Trophoblast cell (in vitro differentiated cells and primary cell): ENCODE results near the gene IRAK3.

Experiments
- DNase-seq, 2 donors: peaks; one replicate each; pipeline ENCODE4 v3.0.0-alpha.2; 2016
- H2AFZ ChIP-seq: 2 replicates; pipeline ENCODE4 v1.6.1; 2013; ENCODE audit warnings: low read length, moderate library complexity, mild to moderate bottlenecking; ENCODE audit not compliant: insufficient read depth, poor library complexity
- H2AK5ac ChIP-seq: 2 replicates; pipeline ENCODE4 v1.6.1; 2013; ENCODE audit warnings: mild to moderate bottlenecking, low read length
- H2BK120ac ChIP-seq: 2 replicates; pipeline ENCODE4 v1.6.1; 2013; ENCODE audit warnings: low read length, mild to moderate bottlenecking, moderate library complexity; ENCODE audit not compliant: insufficient read depth, poor library complexity
- H2BK12ac ChIP-seq: 2 replicates; pipeline ENCODE4 v1.6.1; 2013; ENCODE audit warnings: mild to moderate bottlenecking, low read length, moderate library complexity
- H2BK5ac ChIP-seq: 2 replicates; pipeline ENCODE4 v1.6.1; 2013; ENCODE audit warnings: low read length, low read depth, moderate library complexity, mild to moderate bottlenecking; ENCODE audit not compliant: poor library complexity
- H3K14ac ChIP-seq: 2 replicates; pipeline ENCODE4 v1.6.1; 2013; ENCODE audit warnings: mild to moderate bottlenecking, low read length
- H3K18ac ChIP-seq: 2 replicates; pipeline ENCODE4 v1.6.1; 2013; ENCODE audit warnings: mild to moderate bottlenecking, low read length
- H3K23ac ChIP-seq: 2 replicates; pipeline ENCODE4 v1.6.1; 2013; ENCODE audit warnings: low read length
- H3K27ac ChIP-seq: 2 replicates; pipeline ENCODE4 v1.5.1; 2013; ENCODE audit warnings: low read depth, mild to moderate bottlenecking, inconsistent platforms, low read length, moderate library complexity
- H3K27me3 ChIP-seq: 2 replicates; pipeline ENCODE4 v1.6.1; 2013; ENCODE audit warnings: inconsistent platforms, mild to moderate bottlenecking, low read length, moderate library complexity; ENCODE audit not compliant: insufficient read depth
- H3K36me3 ChIP-seq, 2 experiments: 1 replicate in 1 of 2; 2 replicates in 1 of 2; pipeline ENCODE4 v1.6.1; 2013; ENCODE audit warnings: low read length in 2 of 2, mild to moderate bottlenecking in 2 of 2, moderate library complexity in 1 of 2; ENCODE audit not compliant: insufficient read depth in 2 of 2, control insufficient read depth in 1 of 2
- H3K4ac ChIP-seq: 2 replicates; pipeline ENCODE4 v1.6.1; 2013; ENCODE audit warnings: low read depth, mild to moderate bottlenecking, low read length, moderate library complexity
- H3K4me1 ChIP-seq, 2 experiments: 1 replicate in 1 of 2; 2 replicates in 1 of 2; pipeline ENCODE4 v1.6.1; 2013; ENCODE audit warnings: low read length in 2 of 2, mild to moderate bottlenecking in 2 of 2, moderate library complexity in 1 of 2; ENCODE audit not compliant: insufficient read depth in 2 of 2, control insufficient read depth in 1 of 2
- H3K4me2 ChIP-seq: 2 replicates; pipeline ENCODE4 v1.6.1; 2013; ENCODE audit warnings: inconsistent platforms, mild to moderate bottlenecking, low read length, moderate library complexity
- H3K4me3 ChIP-seq: 2 replicates; pipeline ENCODE4 v1.5.1; 2013; ENCODE audit warnings: mild to moderate bottlenecking, low read depth, low read length, inconsistent platforms
- H3K79me1 ChIP-seq: one replicate; pipeline ENCODE4 v1.6.1; 2013; ENCODE audit warnings: low read length
- H3K79me2 ChIP-seq: 2 replicates; pipeline ENCODE4 v1.6.1; 2013; ENCODE audit warnings: low read length, mild to moderate bottlenecking; ENCODE audit not compliant: control insufficient read depth, insufficient read depth, poor library complexity
- H3K9ac ChIP-seq: 2 replicates; pipeline ENCODE4 v1.6.1; 2013; ENCODE audit warnings: mild to moderate bottlenecking, low read length
- H3K9me3 ChIP-seq: 2 replicates; pipeline ENCODE4 v1.6.1; 2013; ENCODE audit warnings: low read depth, mild to moderate bottlenecking, control low read depth, inconsistent platforms, low read length; ENCODE audit not compliant: insufficient read depth
- H4K12ac ChIP-seq: 2 replicates; pipeline ENCODE4 v1.6.1; 2013; ENCODE audit warnings: low read depth, mild to moderate bottlenecking, low read length, moderate library complexity
- H4K8ac ChIP-seq: 2 replicates; pipeline ENCODE4 v1.6.1; 2013; ENCODE audit warnings: low read depth, mild to moderate bottlenecking, low read length, moderate library complexity
- H4K91ac ChIP-seq: one replicate; pipeline ENCODE4 v1.6.1; 2013; ENCODE audit warnings: low read depth, mild to moderate bottlenecking, low read length, moderate library complexity
- WGBS: extraction: QIAGEN DNeasy Blood & Tissue Kit; methylation state at CpG from one replicate; pipeline ENCODE4 v1.1.7; 2013; ENCODE audit warnings: missing lambda C conversion rate; ENCODE audit not compliant: insufficient read length, insufficient coverage; ENCODE audit errors: extremely low coverage; 5-methylcytosine and 5-hydroxymethylcytosine counted together

IRAK3 gene

GRCh38 chr12:66162701-66163100 is 26.3 kb upstream of the IRAK3 start:
- no peak overlapping the region for H4K8ac ChIP-seq
- H3K79me2 ChIP-seq, result no peaks in the 10 kb centered on the region
- H2BK120ac ChIP-seq, result no peak overlapping the region
- H3K23ac ChIP-seq, result no peak overlapping the region
- H3K36me3 ChIP-seq, result peaks cover 4 to 8% of the 10 kb centered on the region in 2 experiments
- H3K14ac ChIP-seq, result no peak overlapping the region
- no peak overlapping the region for H2BK12ac ChIP-seq
- no peak overlapping the region for H3K27ac ChIP-seq
- H4K12ac ChIP-seq, result no peak overlapping the region
- no peak for DNase-seq
- H2BK5ac ChIP-seq, result no peak overlapping the region
- no peak overlapping the region for H3K4me3 ChIP-seq
- H3K4me2 ChIP-seq, result no peak overlapping the region
- no peaks in the 10 kb centered on the region for H3K27me3 ChIP-seq
- peaks cover 2% of the 10 kb centered on the region for H3K9me3 ChIP-seq
- H3K18ac ChIP-seq, result no peak overlapping the region
- H2AK5ac ChIP-seq, result no peak overlapping the region
- no peak overlapping the region for H2AFZ ChIP-seq
- no peak overlapping the region for H4K91ac ChIP-seq
- H3K4me1 ChIP-seq, result no peaks in the 10 kb centered on the region
- H3K9ac ChIP-seq, result no peak overlapping the region
- WGBS, result no CpG with 5 or more reads among the region's 2 CpGs
- no peak overlapping the region for H3K4ac ChIP-seq
- H3K79me1 ChIP-seq, result no peaks in the 10 kb centered on the region

- H3K79me1 ChIP-seq, result no peaks in the 10 kb centered on the region
- H3K4me1 ChIP-seq, result no peaks in the 10 kb centered on the region
- H2BK12ac ChIP-seq, result no peak overlapping the region
- H3K4me2 ChIP-seq, result no peak overlapping the region
- no peak for DNase-seq
- no peak overlapping the region for H2AFZ ChIP-seq
- no peaks in the 10 kb centered on the region for H3K27me3 ChIP-seq
- H3K27ac ChIP-seq, result no peak overlapping the region
- H2BK5ac ChIP-seq, result no peak overlapping the region
- H3K9me3 ChIP-seq, result peaks cover 2% of the 10 kb centered on the region
- no peak overlapping the region for H4K12ac ChIP-seq
- no peak overlapping the region for H3K4me3 ChIP-seq
- H4K91ac ChIP-seq, result no peak overlapping the region
- H3K36me3 ChIP-seq, result peaks cover 4 to 8% of the 10 kb centered on the region in 2 experiments
- no peak overlapping the region for H3K4ac ChIP-seq
- no peak overlapping the region for H4K8ac ChIP-seq
- WGBS, result no CpG with 5 or more reads among the region's 4 CpGs
- H2AK5ac ChIP-seq, result no peak overlapping the region
- H3K23ac ChIP-seq, result no peak overlapping the region
- no peak overlapping the region for H3K18ac ChIP-seq
- H3K14ac ChIP-seq, result no peak overlapping the region
- no peak overlapping the region for H2BK120ac ChIP-seq
- H3K79me2 ChIP-seq, result no peaks in the 10 kb centered on the region
- H3K9ac ChIP-seq, result no peak overlapping the region
Measured at GRCh38 chr12:66163289-66163688, 25.7 kb upstream of the IRAK3 start.

- peaks cover 3% of the 10 kb centered on the region for H3K79me1 ChIP-seq
- H3K79me2 ChIP-seq, result no peaks in the 10 kb centered on the region
- no peak overlapping the region for H2AK5ac ChIP-seq
- no peaks in the 10 kb centered on the region for H3K4me1 ChIP-seq
- H3K14ac ChIP-seq, result no peak overlapping the region
- no peak overlapping the region for H3K4ac ChIP-seq
- H2AFZ ChIP-seq, result no peak overlapping the region
- no peak overlapping the region for H4K8ac ChIP-seq
- H2BK12ac ChIP-seq, result no peak overlapping the region
- no peak overlapping the region for H4K12ac ChIP-seq
- H3K4me2 ChIP-seq, result no peak overlapping the region
- H3K4me3 ChIP-seq, result no peak overlapping the region
- no peak for DNase-seq
- H2BK5ac ChIP-seq, result no peak overlapping the region
- no peak overlapping the region for H3K23ac ChIP-seq
- H3K36me3 ChIP-seq, result peaks cover 4 to 8% of the 10 kb centered on the region in 2 experiments
- H3K27me3 ChIP-seq, result no peaks in the 10 kb centered on the region
- no peak overlapping the region for H2BK120ac ChIP-seq
- no peak overlapping the region for H3K27ac ChIP-seq
- no CpG with 5 or more reads among the region's 3 CpGs for WGBS
- no peak overlapping the region for H3K9ac ChIP-seq
- peaks cover 2% of the 10 kb centered on the region for H3K9me3 ChIP-seq
- H3K18ac ChIP-seq, result no peak overlapping the region
- H4K91ac ChIP-seq, result no peak overlapping the region
Measured at GRCh38 chr12:66164349-66164821, 24.6 kb upstream of the IRAK3 start.

- no peak overlapping the region for H2AK5ac ChIP-seq
- no peak overlapping the region for H3K18ac ChIP-seq
- no peak overlapping the region for H4K12ac ChIP-seq
- no peak overlapping the region for H3K4ac ChIP-seq
- no peaks in the 10 kb centered on the region for H3K27me3 ChIP-seq
- H3K79me2 ChIP-seq, result peaks cover 2% of the 10 kb centered on the region
- H2BK12ac ChIP-seq, result no peak overlapping the region
- H4K91ac ChIP-seq, result no peak overlapping the region
- WGBS, result no CpG with 5 or more reads among the region's 2 CpGs
- no peak overlapping the region for H3K27ac ChIP-seq
- H3K14ac ChIP-seq, result no peak overlapping the region
- H2AFZ ChIP-seq, result no peak overlapping the region
- peaks cover 7% of the 10 kb centered on the region for H3K79me1 ChIP-seq
- H3K9me3 ChIP-seq, result peaks cover 2% of the 10 kb centered on the region
- no peak overlapping the region for H3K4me3 ChIP-seq
- no peak overlapping the region for H2BK5ac ChIP-seq
- peaks cover 4 to 8% of the 10 kb centered on the region in 2 experiments for H3K36me3 ChIP-seq
- DNase-seq, result no peak
- H2BK120ac ChIP-seq, result no peak overlapping the region
- no peak overlapping the region for H4K8ac ChIP-seq
- no peak overlapping the region for H3K4me2 ChIP-seq
- H3K9ac ChIP-seq, result no peak overlapping the region
- H3K23ac ChIP-seq, result no peak overlapping the region
- H3K4me1 ChIP-seq, result no peaks in the 10 kb centered on the region
Measured at GRCh38 chr12:66165141-66165540, 23.9 kb upstream of the IRAK3 start.
